HG02852 (cell line): Measurements from ENCODE around the gene TMEM60.
"Not testable (repeated sequence)": the region's sequence is repeated elsewhere in the genome, so short reads cannot be mapped to it uniquely, and the experiment has no call there.

Experiments
- ATAC-seq: cut with Tn5 transposase; IDR thresholded peaks from one replicate; pipeline ENCODE4 v1.9.1; 2021; ENCODE audit warnings: mild to moderate bottlenecking, moderate library complexity; ENCODE audit not compliant: unreplicated experiment

TMEM60 gene, protein sequence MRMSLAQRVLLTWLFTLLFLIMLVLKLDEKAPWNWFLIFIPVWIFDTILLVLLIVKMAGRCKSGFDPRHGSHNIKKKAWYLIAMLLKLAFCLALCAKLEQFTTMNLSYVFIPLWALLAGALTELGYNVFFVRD

GRCh38 chr7:77798394-77799077, at the start of gene TMEM60, which contains the start of gene PHTF2:
TMEM60 (minus strand) TSS chr7:77798434; CDS start chr7:77794373, 4,061 bp downstream.
PHTF2 (plus strand) TSS chr7:77798773.
- peak; percentile 89 for ATAC-seq

DNA sequence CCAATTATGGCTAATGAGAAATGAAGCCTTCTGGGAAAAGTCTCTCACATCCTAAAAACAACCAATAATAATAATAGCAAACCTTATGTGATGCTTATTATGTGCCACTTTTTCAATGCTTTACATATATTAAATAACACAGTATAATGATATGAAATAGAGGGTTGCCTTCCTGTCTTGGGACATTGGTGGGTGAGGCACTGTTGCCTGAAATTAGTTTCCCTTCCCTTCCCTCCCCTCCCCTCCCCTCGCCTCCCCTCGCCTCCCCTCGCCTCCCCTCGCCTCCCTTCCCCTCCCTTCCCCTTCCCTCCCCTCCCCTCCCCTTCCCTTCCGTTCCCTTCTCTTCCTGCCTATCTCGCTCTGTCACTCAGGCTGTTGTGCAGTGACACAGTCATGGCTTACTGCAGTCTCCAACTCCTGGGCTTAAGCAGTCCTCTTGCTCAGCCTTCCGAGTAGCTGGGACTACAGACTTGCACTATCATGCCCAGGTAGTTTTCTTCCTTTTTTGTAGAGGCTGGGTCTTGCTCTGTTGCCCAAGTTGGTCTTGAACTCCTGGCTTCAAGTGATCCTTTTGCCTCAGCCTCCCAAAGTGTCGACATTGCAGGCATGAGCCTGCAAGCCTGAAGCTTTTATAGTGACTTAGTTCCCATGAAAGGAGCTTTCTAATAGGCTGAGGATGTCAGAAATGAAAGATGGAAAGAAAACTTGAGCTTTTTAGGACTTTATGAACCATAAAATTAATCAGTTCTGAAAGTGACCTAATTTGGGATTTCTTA, 48.3 kb upstream of the TMEM60 start:
- no peak for ATAC-seq

DNA sequence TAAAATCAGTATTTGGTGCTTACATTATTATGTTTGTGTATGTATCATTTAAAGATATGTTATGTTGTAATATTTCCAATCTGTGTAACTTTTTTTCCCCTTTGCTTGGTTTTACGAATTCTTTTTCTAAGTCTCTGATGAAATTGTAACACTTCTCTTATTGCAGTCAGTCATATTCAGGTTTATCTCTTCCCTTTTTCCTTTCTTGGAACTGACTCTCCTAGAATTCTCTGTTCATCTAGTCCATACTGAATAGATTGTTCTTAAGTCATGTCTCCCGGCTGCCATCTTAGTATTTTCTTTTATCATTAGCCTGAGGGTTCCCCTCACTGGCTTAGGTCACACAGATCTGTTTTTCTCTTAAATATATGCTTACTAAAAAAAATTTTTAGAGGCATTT, 45.0 kb upstream of the TMEM60 start:
- ATAC-seq, result no peak

DNA sequence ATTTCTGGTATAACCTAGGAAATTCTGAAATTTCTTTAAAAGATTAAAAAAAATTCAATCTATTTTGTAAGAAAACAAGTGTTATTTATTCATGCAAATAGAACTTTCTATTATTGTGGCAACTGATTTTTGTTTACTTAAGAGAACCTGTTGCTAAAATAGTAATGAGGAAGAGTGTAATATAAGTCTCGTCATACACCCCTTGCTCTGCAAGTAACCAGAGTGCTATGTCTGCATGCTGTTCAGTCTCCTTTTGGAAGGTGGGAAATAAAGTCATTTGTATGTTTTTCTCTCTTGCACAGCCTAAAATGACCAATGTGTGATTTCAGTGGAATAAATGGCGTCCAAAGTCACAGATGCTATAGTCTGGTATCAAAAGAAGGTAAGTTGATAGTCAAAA, 41.7 kb upstream of the TMEM60 start:
- no peak for ATAC-seq

DNA sequence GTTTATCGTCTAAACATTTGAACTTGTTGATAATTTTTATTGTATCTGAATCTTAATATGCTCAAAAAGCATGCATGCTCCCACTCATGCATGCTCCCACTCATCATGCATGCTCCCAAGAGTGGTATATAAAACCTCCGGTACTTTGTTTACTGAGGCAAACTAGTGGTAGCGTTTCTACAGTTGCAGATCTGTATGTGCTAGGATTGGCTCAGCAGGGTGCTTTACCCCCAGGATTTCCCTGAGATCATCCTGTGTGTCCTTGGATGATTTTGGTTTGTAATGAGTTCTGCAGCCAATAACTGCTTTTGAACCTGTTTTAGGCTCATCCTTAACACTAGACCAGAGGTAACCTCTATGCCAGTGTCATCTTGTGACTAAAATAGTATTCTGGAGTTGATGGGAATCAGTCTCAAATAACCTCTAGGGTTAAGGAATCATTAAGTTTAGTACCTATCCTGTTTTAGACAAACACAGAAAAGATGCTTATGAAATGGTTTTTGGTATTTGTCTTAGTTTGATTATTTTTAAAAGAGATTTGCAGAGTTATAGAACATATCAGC, 40.8 kb upstream of the TMEM60 start:
- no peak for ATAC-seq

DNA sequence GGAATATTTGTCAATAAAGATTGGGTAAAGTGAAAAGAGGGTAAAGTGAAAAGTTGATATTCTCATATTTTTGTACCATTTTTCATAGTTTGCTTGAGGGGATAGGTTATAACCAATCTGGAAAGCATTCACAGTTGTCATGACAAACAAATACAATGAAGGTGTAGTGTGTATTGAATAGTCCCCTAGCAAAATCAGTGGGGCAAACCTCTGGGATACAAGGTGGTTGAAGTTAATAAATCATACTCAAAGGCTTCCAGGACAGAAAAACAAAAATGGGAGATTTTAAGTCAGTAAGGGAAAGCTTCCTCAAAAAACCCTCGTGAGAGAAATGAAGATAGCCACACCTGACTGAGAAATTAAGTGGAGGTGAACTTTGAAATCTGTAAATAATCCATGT, 39.7 kb upstream of the TMEM60 start:
- ATAC-seq, result no peak

- no peak for ATAC-seq
Measured at GRCh38 chr7:77837275-77837674, 39.0 kb upstream of the TMEM60 start.

DNA sequence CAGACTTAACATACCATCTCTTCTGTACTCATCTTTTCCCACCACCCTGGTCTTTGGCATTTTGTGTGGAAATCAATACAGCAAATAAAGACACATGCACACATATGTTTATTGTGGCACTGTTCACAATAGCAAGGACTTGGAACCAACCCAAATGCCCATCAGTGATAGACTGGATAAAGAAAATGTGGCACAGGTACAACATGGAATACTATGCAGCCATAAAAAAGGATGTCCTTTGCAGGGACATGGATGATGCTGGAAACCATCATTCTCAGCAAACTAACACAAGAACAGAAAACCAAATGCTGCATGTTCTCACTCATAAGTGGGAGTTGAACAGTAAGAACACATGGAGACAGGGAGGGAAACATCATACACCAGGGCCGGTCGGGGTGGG, 38.2 kb upstream of the TMEM60 start:
- ATAC-seq, result not testable (repeated sequence)

DNA sequence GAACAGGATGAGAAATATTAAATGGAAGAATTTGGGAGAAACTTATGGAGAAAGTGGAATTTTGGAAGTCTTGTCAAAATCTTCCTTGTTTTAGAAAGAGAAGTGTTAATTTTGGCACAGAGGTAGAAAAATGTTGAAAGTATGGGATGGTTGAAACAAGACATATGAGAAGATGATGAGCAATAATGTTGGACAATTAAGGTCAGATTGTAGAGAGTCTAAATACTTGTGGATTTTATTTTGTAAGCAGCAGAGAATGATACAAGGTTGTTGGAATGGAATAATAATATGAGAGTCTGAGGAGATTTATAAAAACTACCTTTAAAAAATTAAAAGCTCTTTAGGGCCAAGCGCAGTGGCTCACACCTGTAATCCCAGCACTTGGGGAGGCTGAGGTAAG, 34.9 kb upstream of the TMEM60 start:
- no peak for ATAC-seq

DNA sequence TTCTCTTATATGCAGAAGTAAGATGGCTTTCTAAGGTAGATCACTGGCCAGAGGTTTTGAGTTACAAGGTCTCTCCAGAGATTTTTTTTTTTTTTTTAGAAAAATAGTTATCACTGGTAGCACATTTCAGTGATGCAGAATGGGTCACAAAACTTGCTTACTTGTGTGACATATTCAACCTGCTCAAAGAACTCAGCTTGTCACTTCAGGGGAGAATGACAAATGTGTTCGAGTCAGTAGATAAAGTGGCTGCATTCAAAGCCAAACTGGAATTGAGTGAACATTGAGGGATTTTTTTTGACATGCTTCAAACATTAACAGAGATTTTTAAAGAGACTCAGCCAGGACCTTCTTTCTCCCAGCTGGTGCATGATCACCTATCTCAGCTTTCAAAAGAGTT, 33.7 kb upstream of the TMEM60 start:
- no peak for ATAC-seq

DNA sequence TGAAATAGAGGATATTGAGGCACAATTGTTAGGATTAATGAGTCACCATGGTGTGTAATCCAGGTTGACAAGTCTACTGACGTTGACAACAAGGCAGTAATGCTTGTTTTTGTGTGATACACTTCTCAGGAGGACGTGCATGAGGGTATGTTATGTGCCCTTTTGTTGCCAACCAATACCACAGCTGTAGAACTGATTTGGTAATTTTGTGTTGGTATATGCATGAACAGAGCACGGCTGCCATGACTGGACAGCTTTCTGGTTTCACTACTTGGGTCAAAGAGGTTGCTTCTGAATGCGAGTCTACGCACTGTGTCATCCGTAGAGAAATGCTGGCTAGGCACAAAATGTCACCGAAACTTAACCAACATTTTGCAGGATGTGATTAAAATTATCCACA, 33.2 kb upstream of the TMEM60 start:
- no peak for ATAC-seq

DNA sequence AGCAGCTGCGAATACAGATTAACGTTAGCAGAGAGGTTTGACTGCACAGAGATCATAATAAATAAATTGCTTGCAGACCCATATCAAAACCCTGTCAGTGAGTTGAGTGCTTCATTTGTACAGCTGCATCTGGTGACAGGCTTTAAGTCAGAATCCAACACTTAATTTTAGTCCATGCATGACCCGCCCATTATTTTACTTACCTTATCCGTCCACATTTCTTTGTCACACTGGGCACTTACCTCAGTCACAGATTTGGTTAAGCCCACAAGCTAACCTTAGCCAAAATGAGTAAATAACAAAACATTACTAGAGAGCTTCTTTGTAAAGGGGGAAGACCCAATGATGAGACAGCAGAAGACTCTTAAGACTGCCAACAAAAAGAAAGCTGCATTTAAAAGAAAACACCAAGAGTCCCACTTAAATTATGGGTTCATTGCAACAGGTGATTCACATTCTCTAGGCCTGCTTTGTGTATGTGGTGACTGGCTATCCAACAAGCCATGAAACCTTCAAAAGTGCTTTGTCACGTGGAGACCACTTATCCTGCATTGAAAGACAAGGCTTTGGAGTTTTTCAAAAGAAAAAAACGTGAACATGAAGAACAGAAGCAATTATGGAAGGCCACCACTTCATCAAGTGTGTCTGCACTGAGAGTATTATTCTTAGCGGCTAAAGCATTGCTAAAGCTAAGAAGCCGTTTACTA, 32.6 kb upstream of the TMEM60 start:
- no peak for ATAC-seq

GRCh38 chr7:77827999-77828398, 29.8 kb upstream of the TMEM60 start:
- no peak for ATAC-seq

DNA sequence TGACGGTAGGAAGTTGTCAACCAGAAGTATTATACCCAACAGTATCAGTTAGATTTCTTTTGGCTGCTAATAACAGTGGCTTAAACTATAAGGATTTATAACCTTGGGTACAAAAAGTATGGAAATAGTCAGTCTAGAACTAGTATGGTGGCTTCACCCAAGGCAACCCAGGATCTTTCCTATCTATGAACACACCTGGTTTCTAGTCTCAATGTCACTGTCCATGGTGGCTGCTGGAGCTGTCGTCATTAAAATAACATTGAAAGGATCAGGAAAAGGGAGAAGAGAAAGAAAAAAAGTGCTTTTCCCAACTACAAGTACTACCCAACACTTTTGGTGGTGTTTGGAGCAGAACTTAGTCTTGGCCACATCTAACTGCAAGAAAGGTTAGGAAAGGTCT, 28.1 kb upstream of the TMEM60 start:
- ATAC-seq, result no peak

GRCh38 chr7:77825131-77825530, 26.9 kb upstream of the TMEM60 start:
- ATAC-seq, result no peak

GRCh38 chr7:77824636-77825035, 26.4 kb upstream of the TMEM60 start:
- ATAC-seq, result no peak

GRCh38 chr7:77823787-77824186, 25.6 kb upstream of the TMEM60 start:
- no peak for ATAC-seq

GRCh38 chr7:77822269-77822668, 24.0 kb upstream of the TMEM60 start:
- ATAC-seq, result no peak

GRCh38 chr7:77820967-77821366, 22.7 kb upstream of the TMEM60 start:
- ATAC-seq, result no peak

GRCh38 chr7:77819021-77819420, 20.8 kb upstream of the TMEM60 start:
- ATAC-seq, result no peak

DNA sequence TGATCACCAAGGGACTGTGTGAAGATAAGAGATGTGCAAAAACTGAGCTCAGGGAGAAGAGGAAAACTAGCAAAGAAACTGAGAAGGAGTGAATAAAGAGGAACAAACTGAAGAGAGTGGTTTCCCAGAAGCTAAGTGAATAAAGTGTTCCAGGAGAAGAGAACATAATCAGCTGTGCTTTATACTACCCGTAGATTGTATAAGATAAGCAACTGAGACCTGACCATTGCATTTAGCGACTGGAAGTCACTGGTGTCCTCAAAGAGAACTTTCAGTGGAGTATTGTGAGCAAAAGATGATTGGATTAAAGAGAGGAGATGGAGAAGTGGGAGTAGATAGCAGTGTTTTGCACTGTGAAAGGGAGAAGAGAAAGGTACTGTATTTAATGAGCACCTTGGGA, 14.9 kb upstream of the TMEM60 start:
- no peak for ATAC-seq
